GM12878 (cell line): ENCODE results near the gene GMPPB. TPM values are rescaled to one million over a fixed set of nuclear protein-coding genes. Genes with fewer than 3 reads are reported as not detected.
A peak's percentile ranks its signal among the peaks of the same experiment; 100 is the strongest.

Experiments used
- ATAC-seq: fragments of 200-7000 bp; cut with Tn5 transposase; 3 replicates; pipeline ENCODE4 v1.9.1; 2020; ENCODE audit warnings: mild to moderate bottlenecking, moderate library complexity
- BruUV-seq: library from RNA; stranded (reverse); fragments of 400-500 nt; replicated peaks from 2 replicates; lab custom pipeline; 2021; lab: Mats Ljungman, UMichigan
- CTCF ChIA-PET: fragments of 300-600 bp; sonication (Branson Sonifier 250); formaldehyde crosslinking; extraction: SDS; loops from one replicate; lab custom pipeline; 2021; ENCODE audit warnings: inconsistent platforms; lab: Yijun Ruan, JAX
- POLR2A ChIA-PET: fragments of 350-600 bp; formaldehyde crosslinking; extraction: SDS; loops from one replicate; lab custom pipeline; 2021; ENCODE audit warnings: inconsistent platforms; lab: Charles Lee
- RAD21 ChIA-PET: fragments of 300-600 bp; sonication (Branson Sonifier 250); formaldehyde crosslinking; loops from one replicate; lab custom pipeline; 2023; ENCODE audit warnings: antibody characterized with exemption; ENCODE audit not compliant: unreplicated experiment; lab: Charles Lee
- SMC1A ChIA-PET: fragments of 300-600 bp; sonication (Branson Sonifier 250); formaldehyde crosslinking; loops from one replicate; lab custom pipeline; 2023; ENCODE audit not compliant: unreplicated experiment, uncharacterized antibody; lab: Charles Lee
- DNase-seq: peaks from one replicate; pipeline ENCODE4 v3.0.0-alpha.2; 2011; ENCODE audit warnings: low read depth, low spot score
- FAIRE-seq: peaks from 3 replicates; lab custom pipeline; 2011; peaks lifted over from hg19 to GRCh38; lab: Jason Lieb, UNC
- H2AFZ ChIP-seq: 2 replicates; pipeline ENCODE4 v1.6.0; 2011; ENCODE audit warnings: low read depth, low read length, control low read depth; ENCODE audit not compliant: control insufficient read depth
- H3K27ac ChIP-seq: 2 replicates; pipeline ENCODE4 v1.5.1; 2011; ENCODE audit warnings: control low read depth; ENCODE audit not compliant: control insufficient read depth, insufficient read depth
- H3K27me3 ChIP-seq, 2 experiments: replicated peaks in 1 of 2; 2 replicates each; pipeline versions ENCODE4 v1.6.0 to v1.6.1; 2011; ENCODE audit warnings: low read length in 1 of 2; ENCODE audit not compliant: control insufficient read depth in 2 of 2, insufficient read depth in 2 of 2
- H3K36me3 ChIP-seq, 2 experiments: 2 replicates each; pipeline ENCODE4 v1.5.1; 2011; ENCODE audit warnings: low read length in 1 of 2; ENCODE audit not compliant: control insufficient read depth in 2 of 2, insufficient read depth in 2 of 2
- H3K4me1 ChIP-seq: 2 replicates; pipeline ENCODE4 v1.6.1; 2011; ENCODE audit warnings: mild to moderate bottlenecking, low read length, moderate library complexity, mixed read lengths; ENCODE audit not compliant: control insufficient read depth, insufficient read depth
- H3K4me2 ChIP-seq: 2 replicates; pipeline ENCODE4 v1.6.0; 2011; ENCODE audit warnings: control low read depth; ENCODE audit not compliant: control insufficient read depth, insufficient read depth
- H3K4me3 ChIP-seq: fragments of 200-600 bp; sonication (generic); 2 replicates; pipeline ENCODE4 v1.5.1; 2016
- H3K79me2 ChIP-seq: 2 replicates; pipeline ENCODE4 v1.6.0; 2011; ENCODE audit warnings: low read length; ENCODE audit not compliant: control insufficient read depth, insufficient read depth
- H3K9ac ChIP-seq: 2 replicates; pipeline ENCODE4 v1.8.0; 2011; ENCODE audit warnings: low read length, control low read depth, mixed read lengths; ENCODE audit not compliant: control insufficient read depth, insufficient read depth
- H3K9me3 ChIP-seq: replicated peaks from 3 replicates; pipeline ENCODE4 v1.5.1; 2011; ENCODE audit warnings: mild to moderate bottlenecking, low read length; ENCODE audit not compliant: control insufficient read depth, insufficient read depth
- H4K20me1 ChIP-seq: 2 replicates; pipeline ENCODE4 v1.6.0; 2011; ENCODE audit not compliant: control insufficient read depth, insufficient read depth
- BACH1 ChIP-seq: fragments of 450-650 bp; IDR thresholded peaks from 2 replicates; pipeline ENCODE4 v1.6.1; 2017; ENCODE audit warnings: mild to moderate bottlenecking, borderline replicate concordance
- BHLHE40 ChIP-seq, 2 experiments: fragments of 450-650 bp in 1 of 2; IDR thresholded peaks; 2 replicates each; pipeline ENCODE4 v1.6.1; 2011 to 2017; ENCODE audit warnings: low read depth in 2 of 2, borderline replicate concordance in 1 of 2, improper control_type of control experiment in 1 of 2, low read length in 1 of 2, mild to moderate bottlenecking in 1 of 2
- CBX5 ChIP-seq: sonication (generic); IDR thresholded peaks from 2 replicates; pipeline ENCODE4 v1.6.1; 2016; ENCODE audit warnings: low read depth, moderate library complexity, mild to moderate bottlenecking, inconsistent platforms
- EED ChIP-seq: sonication (generic); IDR thresholded peaks from 2 replicates; pipeline ENCODE4 v1.6.1; 2016; ENCODE audit warnings: antibody characterized with exemption, low read depth
- EZH2 ChIP-seq: IDR thresholded peaks from 2 replicates; pipeline ENCODE4 v1.6.1; 2012; ENCODE audit warnings: low read depth, mild to moderate bottlenecking, control low read depth, inconsistent platforms, low read length, borderline replicate concordance; ENCODE audit not compliant: control insufficient read depth
- HCFC1 ChIP-seq: fragments of 150-350 bp; IDR thresholded peaks from 2 replicates; pipeline ENCODE4 v1.6.1; 2014; ENCODE audit warnings: low read length
- PAX5 ChIP-seq: IDR thresholded peaks from 2 replicates; pipeline ENCODE4 v1.6.1; 2011; ENCODE audit warnings: low read depth, low read length, borderline replicate concordance
- PBX3 ChIP-seq: IDR thresholded peaks from 2 replicates; pipeline ENCODE4 v1.6.1; 2011; ENCODE audit warnings: mild to moderate bottlenecking, low read depth, low read length, moderate library complexity; ENCODE audit not compliant: insufficient replicate concordance
- WGBS: methylation state at CpG from one replicate; pipeline ENCODE4 v1.1.6; 2016; ENCODE audit warnings: low lambda C conversion rate; ENCODE audit not compliant: insufficient replicate concordance, insufficient coverage; ENCODE audit errors: missing lambda C conversion rate; 5-methylcytosine and 5-hydroxymethylcytosine counted together
- in situ Hi-C: fragments of 300-500 bp; cut with MboI; formaldehyde crosslinking; loops from 9 replicates; pipeline ENCODE4 v1.14.3; 2018; ENCODE audit warnings: mixed read lengths
- intact Hi-C: fragments of 100-400 bp; cut with micrococcal nuclease; formaldehyde crosslinking; loops from one replicate; pipeline ENCODE4 v1.14.2; 2022; ENCODE audit not compliant: unreplicated experiment
- polyA plus RNA-seq, 11 experiments: library from polyadenylated mRNA; depleted of rRNA in 4 of 11; unstranded in 6 of 11; stranded (reverse) in 5 of 11; fragments of >200 nt; fragmentation: Nextera tagmentation in 4 of 11; fragmentation: Illumina TruSeq in 1 of 11; extraction: Ambion mirVana in 4 of 11; extraction: Trizol in 1 of 11; gene quantifications; 1 replicate in 1 of 11; 2 replicates in 10 of 11; pipeline versions ENCODE4 v1.2.1 to v1.2.3, GENCODE V29; 2011 to 2016; ENCODE audit warnings: inconsistent platforms in 2 of 11, missing spikeins in 2 of 11, low read depth in 1 of 11
- total RNA-seq, 4 experiments: library from RNA; depleted of rRNA in 3 of 4; stranded (reverse); fragments of >200 nt in 3 of 4; fragmentation: Illumina TruSeq in 1 of 4; extraction: Trizol in 1 of 4; gene quantifications; 2 replicates each; pipeline versions ENCODE4 v1.2.1 to v1.2.3, GENCODE V29; 2013 to 2021
- TF ChIP-seq, protein P1 (sequence below): fragments of 450-650 bp; IDR thresholded peaks from 2 replicates; pipeline ENCODE4 v1.6.1; 2017; ENCODE audit warnings: mild to moderate bottlenecking, moderate library complexity
- TF ChIP-seq, protein P2 (sequence below): fragments of 450-650 bp; IDR thresholded peaks from 2 replicates; pipeline ENCODE4 v1.6.1; 2016; ENCODE audit warnings: mild to moderate bottlenecking

Gene GMPPB
- total and polyA plus RNA-seq, 10 of the 15 experiments (the other 5 are each of a cell fraction or from before 2014, with no cell fraction given): 2.3 to 99.5 (median 23.3) TPM

GRCh38 chr3:49723296-49723627 lies 489 bp downstream of the GMPPB start (continued):
- TF ChIP-seq, protein P1, sequence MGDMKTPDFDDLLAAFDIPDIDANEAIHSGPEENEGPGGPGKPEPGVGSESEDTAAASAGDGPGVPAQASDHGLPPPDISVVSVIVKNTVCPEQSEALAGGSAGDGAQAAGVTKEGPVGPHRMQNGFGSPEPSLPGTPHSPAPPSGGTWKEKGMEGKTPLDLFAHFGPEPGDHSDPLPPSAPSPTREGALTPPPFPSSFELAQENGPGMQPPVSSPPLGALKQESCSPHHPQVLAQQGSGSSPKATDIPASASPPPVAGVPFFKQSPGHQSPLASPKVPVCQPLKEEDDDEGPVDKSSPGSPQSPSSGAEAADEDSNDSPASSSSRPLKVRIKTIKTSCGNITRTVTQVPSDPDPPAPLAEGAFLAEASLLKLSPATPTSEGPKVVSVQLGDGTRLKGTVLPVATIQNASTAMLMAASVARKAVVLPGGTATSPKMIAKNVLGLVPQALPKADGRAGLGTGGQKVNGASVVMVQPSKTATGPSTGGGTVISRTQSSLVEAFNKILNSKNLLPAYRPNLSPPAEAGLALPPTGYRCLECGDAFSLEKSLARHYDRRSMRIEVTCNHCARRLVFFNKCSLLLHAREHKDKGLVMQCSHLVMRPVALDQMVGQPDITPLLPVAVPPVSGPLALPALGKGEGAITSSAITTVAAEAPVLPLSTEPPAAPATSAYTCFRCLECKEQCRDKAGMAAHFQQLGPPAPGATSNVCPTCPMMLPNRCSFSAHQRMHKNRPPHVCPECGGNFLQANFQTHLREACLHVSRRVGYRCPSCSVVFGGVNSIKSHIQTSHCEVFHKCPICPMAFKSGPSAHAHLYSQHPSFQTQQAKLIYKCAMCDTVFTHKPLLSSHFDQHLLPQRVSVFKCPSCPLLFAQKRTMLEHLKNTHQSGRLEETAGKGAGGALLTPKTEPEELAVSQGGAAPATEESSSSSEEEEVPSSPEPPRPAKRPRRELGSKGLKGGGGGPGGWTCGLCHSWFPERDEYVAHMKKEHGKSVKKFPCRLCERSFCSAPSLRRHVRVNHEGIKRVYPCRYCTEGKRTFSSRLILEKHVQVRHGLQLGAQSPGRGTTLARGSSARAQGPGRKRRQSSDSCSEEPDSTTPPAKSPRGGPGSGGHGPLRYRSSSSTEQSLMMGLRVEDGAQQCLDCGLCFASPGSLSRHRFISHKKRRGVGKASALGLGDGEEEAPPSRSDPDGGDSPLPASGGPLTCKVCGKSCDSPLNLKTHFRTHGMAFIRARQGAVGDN: 0 out of 2 replicates have a peak, but pooled peaks have one; percentile 30
- TF ChIP-seq BHLHE40 (IDR thresholded peaks at IDR 0.05; ENCODE audit: borderline replicate concordance in 1 of 2, low read depth in 2 of 2, low read length in 1 of 2) (peak; percentile 10 to 38; a peak in 1 of 4 replicates), PBX3 (peak; percentile 52), PAX5 (0 out of 2 replicates have a peak, but pooled peaks have one; percentile 12)

- no peak for FAIRE-seq
- WGBS: 52% methylated on average over 8 of the region's 8 CpGs
- Histone ChIP-seq H3K4me2 (peak overlapping the region; percentile 77), H3K27me3 (no peaks in the 10 kb centered on the region), H3K79me2 (peaks cover 20% of the 10 kb centered on the region), H3K27ac (peak overlapping the region; percentile 93), H3K36me3 (peaks cover 3 to 22% of the 10 kb centered on the region in 2 experiments), H3K9ac (peak overlapping the region; percentile 100), H4K20me1 (no peaks in the 10 kb centered on the region), H3K4me1 (peaks cover 21% of the 10 kb centered on the region), H2AFZ (peak overlapping the region; percentile 59), H3K4me3 (peak overlapping the region; percentile 87), H3K9me3 (no peaks in the 10 kb centered on the region; the same call in 2 of the 3 replicates)
- in situ Hi-C loops: no loop called here
- ChIA-PET POLR2A (interaction anchor here (1.1 kb wide), 1 partner anchor 22 kb away, joined by 3 read pairs; no protein-coding TSS in a partner anchor), CTCF (interaction anchor here (0.9 to 1.7 kb wide), 2 partner anchors 117 to 183 kb away, joined by 4 to 8 read pairs; no protein-coding TSS in a partner anchor), RAD21 (no interaction called here), SMC1A (no interaction called here)
- no peak for DNase-seq
- BruUV-seq: no TSS peak
- intact Hi-C loops: loop anchor here (5.0 kb wide), 2 partner anchors 64 to 114 kb away; partner anchors contain the start of gene IP6K1
- TF ChIP-seq, protein P2, sequence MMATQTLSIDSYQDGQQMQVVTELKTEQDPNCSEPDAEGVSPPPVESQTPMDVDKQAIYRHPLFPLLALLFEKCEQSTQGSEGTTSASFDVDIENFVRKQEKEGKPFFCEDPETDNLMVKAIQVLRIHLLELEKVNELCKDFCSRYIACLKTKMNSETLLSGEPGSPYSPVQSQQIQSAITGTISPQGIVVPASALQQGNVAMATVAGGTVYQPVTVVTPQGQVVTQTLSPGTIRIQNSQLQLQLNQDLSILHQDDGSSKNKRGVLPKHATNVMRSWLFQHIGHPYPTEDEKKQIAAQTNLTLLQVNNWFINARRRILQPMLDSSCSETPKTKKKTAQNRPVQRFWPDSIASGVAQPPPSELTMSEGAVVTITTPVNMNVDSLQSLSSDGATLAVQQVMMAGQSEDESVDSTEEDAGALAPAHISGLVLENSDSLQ: no peak
- TF ChIP-seq CBX5: no peak
- TF ChIP-seq PAX5: no peak
- no peak for TF ChIP-seq BACH1
- no peak for TF ChIP-seq EZH2
- no peak for TF ChIP-seq EED
- TF ChIP-seq HCFC1: no peak
- ATAC-seq: no peak
Observed at GRCh38 chr3:49722896-49723295, 855 bp downstream of the GMPPB start.
